RKO (cell line): ENCODE results near the gene DIPK1A.
A peak's percentile ranks its signal among the peaks of the same experiment; 100 is the strongest.

Experiments used
- DNase-seq: peaks from one replicate; pipeline ENCODE4 v3.0.0-alpha.2; 2016; ENCODE audit warnings: low spot score

DIPK1A gene

GRCh38 chr1:92839442-92839841, 121.8 kb downstream of the DIPK1A start:
- DNase-seq, result no peak

GRCh38 chr1:92838519-92838918, 122.7 kb downstream of the DIPK1A start:
- DNase-seq, result peak; percentile 56

GRCh38 chr1:92837062-92837461, 124.2 kb downstream of the DIPK1A start:
- peak; percentile 55 for DNase-seq

DNA sequence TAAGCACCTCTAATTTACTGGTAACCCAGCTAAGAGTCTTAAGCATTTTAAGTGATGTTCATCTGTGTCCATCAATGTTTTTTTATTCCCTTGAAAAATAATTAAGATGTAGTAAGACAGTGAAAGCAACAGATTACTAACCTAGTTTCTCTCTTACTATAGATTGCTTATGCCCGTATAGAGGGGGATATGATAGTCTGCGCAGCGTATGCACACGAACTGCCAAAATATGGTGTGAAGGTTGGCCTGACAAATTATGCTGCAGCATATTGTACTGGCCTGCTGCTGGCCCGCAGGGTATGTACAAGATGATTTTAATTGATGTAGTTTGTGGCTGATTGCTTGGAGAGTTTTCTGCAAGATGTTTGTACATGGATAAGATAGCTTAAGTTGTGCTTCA, 126.6 kb downstream of the DIPK1A start:
- no peak for DNase-seq

DNA sequence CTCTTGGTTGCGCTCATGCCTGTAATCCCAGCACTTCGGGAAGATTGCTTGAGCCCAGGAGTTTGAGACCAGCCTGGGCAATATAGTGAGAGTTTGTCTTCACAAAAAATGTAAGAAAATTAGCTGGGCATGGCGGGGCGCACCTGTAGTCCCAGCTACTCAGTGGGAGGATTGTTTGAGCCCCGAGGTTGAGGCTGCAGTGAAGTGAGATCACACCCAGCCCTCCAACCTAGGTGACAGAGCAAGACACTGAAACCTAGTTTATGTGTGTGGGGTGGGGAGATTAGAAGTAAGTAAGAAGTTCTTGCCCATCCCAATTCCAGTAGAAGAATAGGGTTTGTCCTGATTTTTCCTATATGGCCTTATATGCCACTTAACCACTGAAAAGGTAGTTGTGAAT, 127.4 kb downstream of the DIPK1A start:
- no peak for DNase-seq

DNA sequence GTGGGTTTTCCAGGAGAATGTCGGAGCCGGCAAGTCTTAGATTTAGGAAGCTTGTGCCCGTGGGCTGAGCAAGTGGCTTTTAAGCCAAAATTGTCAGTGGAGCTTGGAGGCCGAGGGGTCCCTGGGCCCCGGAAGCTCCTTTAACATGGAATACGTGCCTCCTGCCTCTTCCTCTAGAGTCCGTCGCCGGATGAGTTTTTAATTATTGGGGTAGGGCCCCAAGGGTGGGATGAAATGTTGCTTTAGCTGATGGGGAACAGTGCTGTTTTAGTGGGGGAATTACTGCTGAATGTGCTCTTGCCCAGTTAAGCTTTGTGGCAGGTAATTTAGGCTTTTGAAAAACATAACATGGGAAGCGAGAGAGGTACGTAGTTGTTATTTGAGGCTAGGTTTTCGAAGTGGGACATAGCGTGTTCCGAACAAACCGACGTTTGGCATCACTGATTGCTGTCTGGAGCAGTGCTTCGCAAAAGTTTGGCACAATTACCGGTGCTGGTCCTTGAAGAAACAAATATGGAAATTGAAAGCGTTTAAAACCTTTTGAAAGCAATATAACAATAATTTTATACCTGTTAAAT, 128.6 kb downstream of the DIPK1A start:
- no peak for DNase-seq

GRCh38 chr1:92831762-92832536, 129.3 kb downstream of the DIPK1A start, which contains the start of gene RPL5:
Gene RPL5 (plus strand): TSS chr1:92832040. CDS start chr1:92832115, 75 bp downstream.
- DNase-seq, result peak; percentile 97

DNA sequence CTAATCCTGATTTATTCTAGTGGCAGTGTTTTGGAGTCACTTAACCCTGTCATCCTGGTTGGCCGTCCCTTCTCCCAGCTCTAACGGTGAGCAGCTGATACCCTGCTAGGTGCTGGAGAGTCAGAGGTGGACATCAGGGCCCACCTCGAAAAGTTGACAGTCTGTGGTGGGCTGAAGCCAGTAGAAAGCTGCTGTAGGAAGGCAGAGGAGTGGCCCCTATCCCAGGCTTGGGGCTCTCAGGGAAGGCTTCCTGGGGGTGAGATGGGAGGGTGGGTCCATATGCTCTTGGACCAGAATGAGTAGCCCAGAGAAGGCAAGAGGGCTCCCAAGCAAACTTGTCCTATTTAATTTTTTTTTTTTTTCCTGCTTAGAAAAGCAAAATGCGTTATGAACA, 129.9 kb downstream of the DIPK1A start:
- no peak for DNase-seq

- no peak for DNase-seq
Measured at GRCh38 chr1:92826792-92827191, 134.5 kb downstream of the DIPK1A start.

- no peak for DNase-seq
Measured at GRCh38 chr1:92822879-92823278, 138.4 kb downstream of the DIPK1A start.

DNA sequence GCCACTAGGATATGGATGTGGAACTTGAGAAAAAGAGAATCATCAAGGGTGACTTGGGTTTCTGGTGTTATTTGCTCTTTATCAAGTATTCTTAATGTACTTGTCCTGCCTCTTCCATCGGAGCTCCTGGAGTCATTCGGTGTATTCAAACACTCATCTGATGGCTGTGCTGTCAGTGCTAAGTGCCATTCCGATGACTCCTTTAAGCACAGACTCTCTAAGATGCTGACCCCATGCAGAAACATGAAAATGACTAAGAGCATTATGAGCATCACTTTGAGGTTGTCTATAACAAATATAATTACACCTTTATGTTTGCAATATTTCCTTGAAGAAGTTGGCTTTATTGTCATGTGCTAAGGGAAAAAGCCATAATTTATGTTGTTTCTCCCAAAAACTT, 140.7 kb downstream of the DIPK1A start:
- peak; percentile 44 for DNase-seq

DNA sequence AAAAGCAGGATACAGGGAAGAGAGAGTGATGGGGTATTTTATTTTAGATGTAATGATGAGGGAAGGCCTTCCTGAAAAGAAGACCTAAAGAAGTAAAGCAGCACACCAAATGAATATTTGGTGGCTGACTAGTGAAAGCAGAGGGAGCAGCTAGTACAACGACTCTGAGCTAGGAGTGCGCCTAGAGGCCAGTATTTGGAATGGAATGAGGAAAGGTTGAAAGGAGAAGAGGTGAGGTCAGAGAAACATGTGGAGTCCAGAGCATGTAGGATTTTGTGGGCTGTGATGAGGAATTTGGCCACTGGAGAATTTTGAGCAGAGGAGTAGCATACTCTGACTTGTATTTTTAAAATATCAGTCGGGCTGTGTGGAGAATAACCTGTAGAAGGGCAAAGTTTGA, 141.2 kb downstream of the DIPK1A start:
- no peak for DNase-seq

GRCh38 chr1:92817986-92818764, 143.1 kb downstream of the DIPK1A start:
- peak; percentile 62 for DNase-seq

GRCh38 chr1:92817137-92817697, 144.0 kb downstream of the DIPK1A start:
- no peak for DNase-seq

DNA sequence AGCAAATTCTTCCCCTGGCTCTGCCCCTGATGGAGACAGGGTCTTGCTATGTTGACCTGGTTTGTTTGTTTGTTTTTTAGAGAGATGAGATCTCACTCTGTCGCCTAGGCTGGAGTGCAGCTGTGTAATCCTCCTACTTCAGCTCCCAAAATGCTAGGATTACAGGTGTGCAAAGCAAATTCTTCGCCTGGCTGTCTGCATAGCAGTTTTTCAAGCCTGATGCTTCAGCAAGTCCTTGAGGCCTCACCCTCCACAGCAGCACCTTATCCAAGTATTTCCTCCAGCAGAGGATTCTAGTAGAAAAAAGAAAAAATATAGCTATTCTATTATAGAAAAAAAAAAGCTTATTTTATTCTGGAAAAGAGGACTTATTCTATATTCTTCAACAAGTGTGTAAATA, 144.5 kb downstream of the DIPK1A start:
- DNase-seq, result no peak

GRCh38 chr1:92808381-92808780, 152.9 kb downstream of the DIPK1A start:
- peak; percentile 70 for DNase-seq

GRCh38 chr1:92805216-92805615, 156.0 kb downstream of the DIPK1A start:
- DNase-seq, result no peak

DNA sequence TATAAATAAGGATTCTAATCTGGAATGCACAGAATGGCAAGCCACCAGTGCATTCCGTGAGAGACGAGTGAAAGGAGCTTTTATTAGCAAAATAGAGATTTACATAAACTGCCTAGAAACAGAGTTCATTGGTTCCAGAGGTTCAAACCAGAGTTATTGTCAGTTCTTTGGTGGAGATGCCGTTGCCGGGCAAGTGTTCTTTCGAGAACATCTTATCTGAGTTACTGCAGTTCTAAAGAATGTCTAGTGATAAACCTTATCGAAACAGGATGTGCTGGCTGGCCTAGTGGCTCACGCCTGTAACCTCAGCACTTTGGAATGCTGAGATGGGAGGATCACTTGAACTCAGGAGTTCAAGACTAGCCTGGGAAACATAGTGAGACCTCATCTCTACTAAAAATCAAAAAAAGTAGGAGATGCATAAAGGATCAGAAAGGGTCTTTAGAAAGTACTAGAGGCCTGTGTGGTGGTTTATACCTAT, 156.5 kb downstream of the DIPK1A start:
- DNase-seq, result peak; percentile 69

DNA sequence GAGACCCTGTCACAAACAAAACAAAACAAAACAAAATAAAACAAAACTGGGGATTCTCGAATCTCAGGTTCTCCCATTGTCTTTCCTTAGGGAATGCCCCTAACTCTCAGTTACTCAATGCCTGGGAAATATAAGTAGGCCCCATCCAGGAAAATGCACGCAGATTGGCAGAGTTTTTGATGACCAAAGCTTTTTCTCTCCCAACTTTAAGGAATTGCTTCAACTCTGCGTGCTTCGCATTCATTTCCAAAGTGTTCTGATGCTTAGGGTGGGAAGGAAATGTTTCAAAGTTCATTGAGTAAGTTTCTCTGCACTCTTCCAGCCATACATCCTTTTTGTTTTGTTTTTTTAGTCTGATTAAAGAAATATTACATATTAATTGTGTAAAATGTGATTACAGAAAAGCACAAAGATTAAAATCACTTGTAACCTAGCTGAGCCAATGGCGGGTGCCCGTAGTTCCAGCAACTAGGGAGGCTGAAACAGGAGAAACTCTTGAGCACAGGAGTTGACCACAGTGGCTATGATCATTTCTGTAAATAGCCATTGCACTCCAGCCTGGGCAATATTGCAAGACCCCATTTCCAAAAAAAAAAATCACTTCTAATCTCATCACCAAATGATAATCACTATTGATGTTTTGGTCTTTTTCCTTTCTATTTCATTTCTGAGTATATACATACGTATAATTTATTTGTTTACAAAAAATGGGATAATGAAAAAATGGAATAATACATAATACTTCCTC, 157.9 kb downstream of the DIPK1A start:
- no peak for DNase-seq

GRCh38 chr1:92797961-92798360, 163.3 kb downstream of the DIPK1A start:
- DNase-seq, result no peak

GRCh38 chr1:92797297-92797696, 164.0 kb downstream of the DIPK1A start:
- no peak for DNase-seq

DNA sequence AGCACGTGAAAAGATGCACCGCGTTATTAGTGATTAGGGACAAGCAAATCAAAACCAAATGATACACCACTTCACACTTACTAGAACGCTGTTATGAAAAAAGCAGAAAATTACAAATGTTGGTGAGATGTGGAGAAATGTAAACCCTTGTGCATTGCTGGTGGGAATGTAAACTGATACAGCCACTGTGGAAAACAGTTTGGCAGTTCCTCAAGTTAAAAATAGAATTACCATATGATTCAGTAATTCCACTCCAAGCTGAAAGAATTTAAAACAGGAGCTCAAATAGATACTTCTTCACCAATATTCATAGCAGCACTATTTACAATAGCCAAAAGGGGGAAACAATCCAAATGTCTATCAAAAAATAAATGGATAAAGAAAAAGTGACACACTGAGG, 166.1 kb downstream of the DIPK1A start:
- DNase-seq, result no peak
